HG02763 (cell line): Measurements from ENCODE around the gene ARHGAP20.

Experiments
- ATAC-seq: cut with Tn5 transposase; IDR thresholded peaks from one replicate; pipeline ENCODE4 v1.9.1; 2021; ENCODE audit warnings: mild to moderate bottlenecking, moderate library complexity; ENCODE audit not compliant: unreplicated experiment

The ARHGAP20 gene

GRCh38 chr11:110720431-110721275, 8.4 kb upstream of the ARHGAP20 start:
- no peak for ATAC-seq

- ATAC-seq = no peak
Observed at GRCh38 chr11:110716361-110716760, 4.1 kb upstream of the ARHGAP20 start.

GRCh38 chr11:110715541-110715940, 3.3 kb upstream of the ARHGAP20 start:
- ATAC-seq = no peak

- no peak for ATAC-seq
Observed at GRCh38 chr11:110713449-110713776, 1.2 kb upstream of the ARHGAP20 start.

DNA sequence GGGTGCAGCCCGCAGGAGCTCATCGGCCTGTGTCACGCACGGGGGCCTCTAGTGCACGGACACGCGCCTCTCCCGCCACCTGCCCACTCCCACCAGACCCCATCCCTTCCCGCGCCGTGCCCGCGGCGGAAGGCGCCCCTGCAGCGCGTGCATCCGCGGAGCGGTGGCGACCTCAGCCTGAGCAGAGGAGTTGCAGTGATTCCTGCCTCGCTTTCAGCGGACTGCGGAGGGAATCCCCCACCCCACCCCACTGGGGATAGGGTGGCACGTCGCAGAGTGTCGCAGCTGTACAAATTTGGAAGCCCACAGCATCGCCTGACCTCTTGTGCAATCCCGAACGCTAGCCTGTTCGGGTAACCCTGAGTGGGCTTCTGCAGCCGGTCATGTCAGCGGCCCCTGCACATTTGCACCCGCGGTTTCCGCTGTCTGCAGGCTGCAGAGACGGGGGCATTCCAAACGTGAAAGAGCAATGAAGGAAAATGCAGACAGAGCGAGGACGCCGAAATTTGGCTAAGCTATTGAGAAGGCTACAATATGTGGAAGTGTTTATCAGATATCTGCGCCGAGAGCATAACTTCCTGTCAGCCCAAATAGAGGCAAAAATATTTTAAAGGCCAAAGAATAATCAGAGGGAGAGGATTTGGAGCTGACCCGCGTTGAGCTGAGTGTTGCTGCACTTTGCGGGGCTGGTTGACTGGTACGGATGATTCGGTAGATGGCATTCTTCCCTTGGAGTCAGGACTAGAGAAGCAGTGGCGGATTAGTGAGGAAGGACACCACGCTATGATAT, 617 bp upstream of the ARHGAP20 start:
- ATAC-seq = peak; percentile 25

DNA sequence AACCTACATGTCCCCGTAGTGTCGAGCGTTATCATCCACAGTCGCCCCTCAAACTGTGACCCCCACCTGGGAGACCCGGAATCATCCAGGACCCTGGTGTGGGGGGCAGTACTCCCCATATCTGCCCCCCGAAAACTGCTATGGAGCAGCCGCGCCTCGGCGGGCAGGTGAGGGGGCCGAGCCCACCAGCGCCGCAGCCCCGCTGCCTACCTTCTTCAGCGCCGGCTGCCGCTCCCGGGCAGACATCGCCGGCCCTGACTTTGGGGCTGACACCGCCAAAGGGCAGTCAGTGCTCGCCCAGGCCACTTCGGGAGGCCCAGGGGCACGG, 825 bp downstream of the ARHGAP20 start:
- ATAC-seq = no peak

- ATAC-seq = no peak
Observed at GRCh38 chr11:110710628-110711381, 1.4 kb downstream of the ARHGAP20 start.

- no peak for ATAC-seq
Observed at GRCh38 chr11:110704210-110704864, 7.9 kb downstream of the ARHGAP20 start.

DNA sequence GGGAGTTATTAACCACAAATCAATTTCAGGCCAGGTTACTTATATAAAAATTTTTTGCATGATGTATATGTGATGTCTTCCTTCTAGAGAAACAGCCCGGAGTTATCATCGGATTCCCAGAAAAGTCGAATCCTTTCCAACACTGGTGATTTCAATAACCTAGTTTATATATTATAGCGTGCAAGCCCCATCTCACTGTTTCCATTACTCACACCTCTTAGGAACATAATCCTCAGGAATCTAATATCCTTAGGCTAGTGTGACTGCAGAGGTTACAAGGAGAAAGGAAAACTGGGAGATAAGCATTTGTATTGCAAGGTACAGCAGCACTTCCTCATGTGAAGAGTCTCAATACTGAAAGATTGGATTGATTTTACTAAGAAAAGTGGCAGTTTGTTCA, 20.3 kb downstream of the ARHGAP20 start:
- no peak for ATAC-seq

GRCh38 chr11:110689306-110689705, 22.9 kb downstream of the ARHGAP20 start:
- no peak for ATAC-seq

- no peak for ATAC-seq
Observed at GRCh38 chr11:110679323-110679975, 32.8 kb downstream of the ARHGAP20 start.

GRCh38 chr11:110675548-110675947, 36.7 kb downstream of the ARHGAP20 start:
- no peak for ATAC-seq

DNA sequence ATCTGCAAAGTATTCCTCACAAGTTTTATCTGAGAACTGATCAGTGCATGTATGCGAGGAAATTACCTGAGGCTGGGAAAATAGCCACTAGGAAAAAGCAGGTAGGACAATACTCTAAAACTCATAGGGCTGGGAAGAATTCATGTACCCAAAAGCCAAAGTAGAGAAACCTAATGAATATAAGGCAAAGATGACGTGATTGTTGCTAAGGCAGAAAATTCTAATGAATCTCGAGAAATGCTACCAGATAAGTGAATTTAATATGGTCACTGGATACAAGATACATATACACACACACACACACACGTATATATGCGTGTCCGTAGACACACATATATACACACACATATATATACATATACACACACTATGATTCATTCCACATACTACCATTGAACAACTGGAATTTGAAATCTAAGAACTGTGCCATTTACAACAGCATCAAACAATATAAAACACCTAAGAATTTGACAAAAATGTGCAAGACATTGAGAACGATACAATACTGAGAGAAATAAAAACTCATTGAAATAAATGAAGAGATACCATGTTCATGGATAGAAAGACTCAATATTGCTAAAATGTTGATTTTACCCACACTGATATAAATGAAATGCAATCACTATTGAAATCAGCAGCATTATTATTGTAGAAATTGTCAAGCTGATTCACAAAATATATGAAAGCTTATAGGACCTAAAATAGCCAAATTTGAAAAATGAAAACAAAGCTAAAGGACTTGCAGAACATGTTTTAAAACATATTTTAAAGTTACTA, 46.4 kb downstream of the ARHGAP20 start:
- no peak for ATAC-seq

DNA sequence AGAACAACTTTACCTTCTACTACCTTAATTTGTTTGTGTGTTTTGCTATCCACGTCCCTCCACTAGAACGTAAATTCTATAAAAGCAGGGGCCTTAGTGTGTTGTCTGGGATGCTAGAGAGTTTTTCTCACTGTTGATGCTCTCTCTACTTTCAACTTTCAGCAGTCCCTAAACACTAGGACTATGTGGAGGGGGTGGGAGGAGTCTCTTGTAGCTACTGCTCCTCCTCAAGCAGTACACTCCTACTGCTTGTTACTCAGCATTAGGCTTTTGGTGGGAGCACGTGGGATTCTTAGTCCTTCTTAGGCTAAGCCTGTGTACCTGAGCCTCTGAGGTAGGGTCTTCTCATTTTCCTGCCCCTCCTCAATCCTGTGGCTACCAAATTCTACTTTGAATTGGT, 56.3 kb downstream of the ARHGAP20 start:
- no peak for ATAC-seq

DNA sequence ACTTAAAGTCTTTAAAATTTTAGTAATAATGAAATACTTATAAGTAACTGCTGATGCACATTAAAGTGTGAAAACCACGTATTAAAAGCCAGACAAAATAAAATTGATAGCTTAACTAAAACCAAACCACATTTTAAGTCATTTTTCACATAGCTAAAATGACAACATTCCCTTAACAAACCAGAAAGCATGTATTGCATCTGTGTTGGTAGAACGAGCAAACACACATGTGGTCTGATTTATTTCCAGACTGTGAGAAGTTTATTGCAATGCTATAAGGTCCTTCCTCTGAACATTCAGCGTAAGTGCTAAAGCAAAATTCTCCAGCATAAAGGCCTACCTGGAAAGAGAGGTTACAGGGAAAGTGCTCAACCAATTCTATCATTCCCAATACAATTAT, 57.8 kb downstream of the ARHGAP20 start:
- no peak for ATAC-seq

- no peak for ATAC-seq
Observed at GRCh38 chr11:110645253-110645652, 67.0 kb downstream of the ARHGAP20 start.

DNA sequence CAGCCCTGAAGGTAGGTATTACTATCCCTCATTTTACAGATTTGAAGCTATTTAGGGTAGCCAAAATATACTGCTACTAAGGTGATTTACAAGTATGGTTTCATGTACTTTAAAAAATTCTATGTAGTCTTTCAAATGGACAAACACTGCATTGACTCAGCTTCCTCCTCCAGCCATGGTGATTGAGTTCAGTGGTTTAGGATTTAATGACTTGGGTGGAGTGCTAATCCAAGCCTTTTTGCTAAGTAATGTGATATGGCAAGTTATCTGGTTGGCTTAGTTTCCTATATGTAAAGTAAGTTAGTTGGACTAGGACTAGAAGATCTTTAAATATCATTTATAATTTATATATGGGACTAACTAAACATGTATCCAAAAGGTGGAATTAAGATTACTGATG, 77.9 kb downstream of the ARHGAP20 start:
- ATAC-seq = no peak

- no peak for ATAC-seq
Observed at GRCh38 chr11:110631551-110631950, 80.7 kb downstream of the ARHGAP20 start.

DNA sequence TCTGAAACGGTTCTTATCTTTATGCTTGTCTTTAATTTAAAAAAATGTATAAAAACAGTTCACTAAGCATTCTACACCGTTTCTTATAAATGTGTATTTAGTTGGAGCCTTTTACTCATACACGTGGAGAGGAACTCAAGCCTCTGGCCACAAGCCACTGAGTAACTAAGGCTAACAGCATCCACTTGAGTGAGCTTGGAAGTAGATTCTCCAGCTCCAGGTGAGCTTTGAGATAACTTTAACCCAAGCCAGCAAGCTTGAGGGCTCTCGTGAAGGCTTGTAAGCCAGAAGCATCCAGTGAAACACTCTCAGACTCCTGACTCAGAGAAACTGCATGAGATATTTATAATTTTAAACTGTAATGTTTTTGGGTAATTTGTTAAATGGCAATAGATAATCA, 82.6 kb downstream of the ARHGAP20 start:
- no peak for ATAC-seq

- no peak for ATAC-seq
Observed at GRCh38 chr11:110621826-110622225, 90.4 kb downstream of the ARHGAP20 start.
